ENCODE measurements around the gene RBMS3. TPM values are rescaled to one million over a fixed set of nuclear protein-coding genes. Genes with fewer than 3 reads are reported as not detected.
A peak's percentile ranks its signal among the peaks of the same experiment; 100 is the strongest.

The RBMS3 gene
- total RNA-seq, 6 donors from 2014 or later = 39.8 to 102 (median 57.2) TPM

DNA sequence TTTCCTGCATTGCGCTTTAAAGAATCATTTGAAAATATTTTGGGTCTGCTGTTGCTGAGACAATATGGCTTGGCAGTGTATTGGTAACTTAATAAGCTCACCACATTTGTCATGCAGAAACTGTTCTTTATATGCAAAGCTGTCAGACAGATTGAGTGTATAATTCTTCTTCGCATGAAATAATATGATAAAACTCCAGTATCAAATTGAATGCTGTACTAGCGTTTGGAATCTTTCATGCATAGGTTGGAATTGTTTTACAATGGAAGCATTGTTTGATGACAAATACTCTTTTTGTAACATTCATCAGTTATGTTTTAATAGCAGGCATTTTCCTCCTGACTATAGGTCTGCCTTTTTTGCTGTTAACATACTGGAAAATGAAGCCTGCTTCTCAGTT is 53.8 kb downstream of the RBMS3 start:
- WGBS, 2 donors = 73% methylated on average over 3 of the region's 3 CpGs
- H3K27ac ChIP-seq = peak overlapping the region in 3 of 4 donors; percentile 61 to 74 (median 62)
- H3K9me3 ChIP-seq = no peaks in the 10 kb centered on the region
- peaks cover 18 to 37% (median 33%) of the 10 kb centered on the region in 4 donors for H3K4me1 ChIP-seq
- no peaks in the 10 kb centered on the region for H3K27me3 ChIP-seq
- TF ChIP-seq EP300 (IDR thresholded peaks at IDR 0.05) (no peak), POLR2A (IDR thresholded peaks at IDR 0.05) (no peak), POLR2AphosphoS5 (IDR thresholded peaks at IDR 0.05) (no peak)
- TF ChIP-seq, protein P1, sequence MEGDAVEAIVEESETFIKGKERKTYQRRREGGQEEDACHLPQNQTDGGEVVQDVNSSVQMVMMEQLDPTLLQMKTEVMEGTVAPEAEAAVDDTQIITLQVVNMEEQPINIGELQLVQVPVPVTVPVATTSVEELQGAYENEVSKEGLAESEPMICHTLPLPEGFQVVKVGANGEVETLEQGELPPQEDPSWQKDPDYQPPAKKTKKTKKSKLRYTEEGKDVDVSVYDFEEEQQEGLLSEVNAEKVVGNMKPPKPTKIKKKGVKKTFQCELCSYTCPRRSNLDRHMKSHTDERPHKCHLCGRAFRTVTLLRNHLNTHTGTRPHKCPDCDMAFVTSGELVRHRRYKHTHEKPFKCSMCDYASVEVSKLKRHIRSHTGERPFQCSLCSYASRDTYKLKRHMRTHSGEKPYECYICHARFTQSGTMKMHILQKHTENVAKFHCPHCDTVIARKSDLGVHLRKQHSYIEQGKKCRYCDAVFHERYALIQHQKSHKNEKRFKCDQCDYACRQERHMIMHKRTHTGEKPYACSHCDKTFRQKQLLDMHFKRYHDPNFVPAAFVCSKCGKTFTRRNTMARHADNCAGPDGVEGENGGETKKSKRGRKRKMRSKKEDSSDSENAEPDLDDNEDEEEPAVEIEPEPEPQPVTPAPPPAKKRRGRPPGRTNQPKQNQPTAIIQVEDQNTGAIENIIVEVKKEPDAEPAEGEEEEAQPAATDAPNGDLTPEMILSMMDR (IDR thresholded peaks at IDR 0.05) = no peak
- DNase-seq (no peak), ATAC-seq (ENCODE audit: low FRiP score in 2 of 2) (no peak)
- H3K36me3 ChIP-seq = no peaks in the 10 kb centered on the region
- no peak overlapping the region for H3K4me3 ChIP-seq

DNA sequence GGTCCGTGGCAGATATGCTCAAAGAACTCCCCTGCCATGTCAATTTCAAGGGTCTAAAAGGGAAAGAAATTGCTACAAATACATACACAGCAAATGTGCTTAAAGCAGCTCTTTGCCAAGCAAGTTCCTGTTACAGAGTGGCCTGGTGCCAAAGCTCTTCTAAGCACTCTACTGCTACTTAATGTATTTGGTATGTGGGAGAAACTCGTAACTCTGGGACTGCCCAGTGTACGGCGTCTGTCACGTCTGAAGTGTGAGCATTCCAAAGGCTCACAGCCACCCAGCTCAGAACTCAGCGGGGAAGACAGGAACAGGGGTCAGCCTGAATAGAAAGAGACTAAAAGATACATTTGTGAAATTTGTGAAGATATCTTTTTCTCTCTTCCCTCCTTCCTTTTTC is 54.6 kb downstream of the RBMS3 start:
- H3K9me3 ChIP-seq = no peaks in the 10 kb centered on the region
- no peaks in the 10 kb centered on the region for H3K27me3 ChIP-seq
- peak; percentile 93 to 96 for ATAC-seq (ENCODE audit: low FRiP score in 2 of 2)
- peak in 1 of 2 donors; percentile 89 for DNase-seq
- H3K4me3 ChIP-seq = peak overlapping the region in 2 of 4 donors; percentile 7 to 32
- 2 to 12% methylated on average over 6 of the region's 6 CpGs for WGBS, 2 donors
- no peaks in the 10 kb centered on the region for H3K36me3 ChIP-seq
- TF ChIP-seq EP300 (IDR thresholded peaks at IDR 0.05) (peak in 1 of 4 donors; percentile 94), POLR2AphosphoS5 (IDR thresholded peaks at IDR 0.05) (peak; percentile 62 to 68), POLR2A (IDR thresholded peaks at IDR 0.05) (no peak)
- TF ChIP-seq, protein P1 (IDR thresholded peaks at IDR 0.05) = no peak
- peak overlapping the region; percentile 61 to 74 (median 62) for H3K27ac ChIP-seq
- H3K4me1 ChIP-seq = peaks cover 15 to 37% (median 32%) of the 10 kb centered on the region in 4 donors

DNA sequence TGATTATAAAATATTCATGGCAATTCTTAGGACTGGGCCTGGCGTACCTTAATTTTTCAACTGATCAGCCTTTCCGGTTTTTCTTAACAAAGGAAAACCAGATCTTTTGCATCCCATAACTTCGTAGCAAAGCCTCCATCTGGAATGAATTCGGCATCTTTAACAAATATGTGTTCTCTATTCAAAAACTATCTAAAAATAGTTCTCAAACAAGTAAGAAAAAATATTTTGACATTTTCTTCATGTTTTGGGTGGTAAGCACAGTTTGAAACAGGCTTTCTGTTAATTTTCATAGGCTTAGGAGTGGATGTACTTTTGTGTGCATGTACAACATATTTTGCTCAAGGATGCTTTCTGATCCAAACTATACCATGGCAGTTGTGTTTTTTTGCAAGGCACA is 55.1 kb downstream of the RBMS3 start:
- TF ChIP-seq, protein P1 (IDR thresholded peaks at IDR 0.05) = no peak
- TF ChIP-seq EP300 (IDR thresholded peaks at IDR 0.05) (no peak), POLR2AphosphoS5 (IDR thresholded peaks at IDR 0.05) (no peak), POLR2A (IDR thresholded peaks at IDR 0.05) (no peak)

DNA sequence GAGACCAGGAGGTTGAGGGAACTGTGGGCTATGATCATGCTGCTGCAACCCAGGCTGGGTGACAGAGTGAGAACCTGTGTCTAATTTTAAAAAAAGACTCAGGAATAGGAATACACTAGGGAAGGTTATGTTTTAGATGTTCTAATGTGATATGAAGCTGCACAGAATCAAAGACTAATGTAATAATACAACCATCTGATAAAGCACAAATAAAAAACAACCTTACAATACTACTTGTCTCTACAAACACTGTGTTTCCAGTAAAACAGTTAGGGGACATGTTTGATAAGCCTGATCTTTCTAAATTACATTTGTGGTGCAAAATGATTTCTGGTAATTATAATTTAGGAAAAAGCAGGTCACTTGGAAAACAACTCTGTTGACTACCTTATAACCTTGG is 56.7 kb downstream of the RBMS3 start:
- Histone ChIP-seq H3K27me3 (no peaks in the 10 kb centered on the region), H3K36me3 (no peaks in the 10 kb centered on the region), H3K4me3 (no peak overlapping the region), H3K27ac (no peak overlapping the region), H3K4me1 (peaks cover 7 to 27% (median 20%) of the 10 kb centered on the region in 4 donors), H3K9me3 (no peaks in the 10 kb centered on the region)
- ATAC-seq (ENCODE audit: low FRiP score in 2 of 2) (no peak), DNase-seq (no peak)
- TF ChIP-seq, protein P1 (IDR thresholded peaks at IDR 0.05) = no peak
- TF ChIP-seq EP300 (IDR thresholded peaks at IDR 0.05) = no peak
- no peak for TF ChIP-seq POLR2A (IDR thresholded peaks at IDR 0.05)
- no peak for TF ChIP-seq POLR2AphosphoS5 (IDR thresholded peaks at IDR 0.05)

More for the DNA sequence above, 55.1 kb downstream of the RBMS3 start:
- peaks cover 12 to 33% (median 30%) of the 10 kb centered on the region in 4 donors for H3K4me1 ChIP-seq
- peak overlapping the region; percentile 61 to 74 (median 62) for H3K27ac ChIP-seq
- H3K4me3 ChIP-seq = peak overlapping the region in 2 of 4 donors; percentile 7 to 32
- ATAC-seq (ENCODE audit: low FRiP score in 2 of 2) = no peak
- no peaks in the 10 kb centered on the region for H3K36me3 ChIP-seq
- no peaks in the 10 kb centered on the region for H3K9me3 ChIP-seq
- no peaks in the 10 kb centered on the region for H3K27me3 ChIP-seq
- no peak for DNase-seq
- 42 to 44% methylated on average over 4 of the region's 4 CpGs for WGBS, 2 donors

DNA sequence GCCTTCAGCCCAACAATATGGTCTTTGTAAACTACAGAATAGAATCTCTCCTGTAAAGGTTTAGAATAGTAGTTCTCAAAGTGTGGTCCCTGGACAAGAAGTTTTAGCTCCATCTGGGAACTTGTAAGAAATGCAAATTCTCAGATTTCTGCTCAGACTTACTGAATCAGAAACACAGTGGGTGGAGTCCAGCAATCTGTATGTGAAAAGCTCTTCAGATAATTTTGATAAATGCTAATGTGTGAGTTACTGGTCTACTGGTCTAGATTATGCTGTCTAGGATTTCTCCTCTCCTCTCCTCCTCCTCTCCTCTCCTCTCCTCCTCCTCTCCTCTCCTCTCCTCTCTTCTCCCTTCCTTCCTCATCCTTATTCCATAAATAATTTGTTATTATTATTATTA is 57.5 kb downstream of the RBMS3 start:
- Histone ChIP-seq H3K4me1 (peaks cover 7 to 21% (median 14%) of the 10 kb centered on the region in 4 donors), H3K27ac (no peak overlapping the region), H3K27me3 (no peaks in the 10 kb centered on the region), H3K9me3 (no peaks in the 10 kb centered on the region), H3K36me3 (no peaks in the 10 kb centered on the region), H3K4me3 (no peak overlapping the region)
- no peak for TF ChIP-seq POLR2A (IDR thresholded peaks at IDR 0.05)
- no peak for TF ChIP-seq EP300 (IDR thresholded peaks at IDR 0.05)
- TF ChIP-seq, protein P1 (IDR thresholded peaks at IDR 0.05) = no peak
- no peak for TF ChIP-seq POLR2AphosphoS5 (IDR thresholded peaks at IDR 0.05)
- ATAC-seq (ENCODE audit: low FRiP score in 2 of 2) = no peak
- no peak for DNase-seq

Measured in upper lobe of left lung (tissue), 6 donors.